K562 (cell line): Measurements from ENCODE around the gene PRDM1. TPM values are rescaled to one million over a fixed set of nuclear protein-coding genes. Genes with fewer than 3 reads are reported as not detected.

ENCODE experiments used
- CREB1 ChIP-seq, 2 experiments: sonication (generic) in 1 of 2; formaldehyde crosslinking in 1 of 2; IDR thresholded peaks; 2 replicates each; pipeline versions ENCODE4 v1.6.1 to v1.8.0; 2012 to 2022; ENCODE audit warnings: inconsistent platforms in 1 of 2, mild to moderate bottlenecking in 1 of 2, missing genetic modification reagents in 1 of 2, moderate library complexity in 1 of 2
- ETV1 ChIP-seq: fragments of 450-650 bp; conservative IDR thresholded peaks from 2 replicates; pipeline ENCODE4 v1.6.1; 2016; ENCODE audit warnings: missing genetic modification characterization, control low read depth, low read depth, missing compliant biosample characterization
- IFI16 ChIP-seq: fragments of 250-450 bp; sonication (Bioruptor Pico); IDR thresholded peaks from 2 replicates; pipeline ENCODE4 v2.1.2; 2022; ENCODE audit warnings: mild to moderate bottlenecking, inconsistent platforms
- L3MBTL2 ChIP-seq: fragments of 450-650 bp; IDR thresholded peaks from 2 replicates; pipeline ENCODE4 v1.6.1; 2016; ENCODE audit warnings: mild to moderate bottlenecking, moderate library complexity
- NR2F6 ChIP-seq: fragments of 450-650 bp; formaldehyde crosslinking; IDR thresholded peaks from 2 replicates; pipeline ENCODE4 v1.4.0; 2020; ENCODE audit warnings: mild to moderate bottlenecking
- NR4A1 ChIP-seq, 2 experiments: fragments of 250-450 bp in 1 of 2; fragments of 450-650 bp in 1 of 2; sonication (Bioruptor Pico) in 1 of 2; IDR thresholded peaks; 2 replicates each; pipeline versions ENCODE4 v1.4.0 to v1.6.1; 2016 to 2020; ENCODE audit warnings: mild to moderate bottlenecking in 2 of 2, missing compliant biosample characterization in 1 of 2, missing genetic modification characterization in 1 of 2, moderate library complexity in 1 of 2
- PKNOX1 ChIP-seq: fragments of 450-650 bp; IDR thresholded peaks from 2 replicates; pipeline ENCODE4 v1.6.1; 2016
- POLR3G ChIP-seq: IDR thresholded peaks from 2 replicates; pipeline ENCODE4 v1.6.1; 2011; ENCODE audit not compliant: insufficient read length, insufficient replicate concordance; ENCODE audit errors: extremely low read depth
- PTTG1 ChIP-seq: fragments of 450-650 bp; IDR thresholded peaks from 2 replicates; pipeline ENCODE4 v1.6.1; 2016; ENCODE audit warnings: low read depth, mild to moderate bottlenecking, missing genetic modification characterization, missing compliant biosample characterization
- RFX5 ChIP-seq: IDR thresholded peaks from 2 replicates; pipeline ENCODE4 v1.6.1; 2011; ENCODE audit warnings: low read depth, mild to moderate bottlenecking, improper control_type of control experiment, low read length
- TAF1 ChIP-seq: IDR thresholded peaks from 2 replicates; pipeline ENCODE4 v1.6.1; 2011; ENCODE audit warnings: mild to moderate bottlenecking, low read length, moderate library complexity; ENCODE audit not compliant: insufficient read depth, control insufficient read depth, severe bottlenecking; ENCODE audit errors: extremely low read depth
- TBL1XR1 ChIP-seq, 2 experiments: IDR thresholded peaks; 2 replicates each; pipeline ENCODE4 v1.6.1; 2012; ENCODE audit warnings: improper control_type of control experiment in 2 of 2, low read length in 2 of 2, mild to moderate bottlenecking in 1 of 2
- THRB ChIP-seq: fragments of 450-650 bp; formaldehyde crosslinking; conservative IDR thresholded peaks from 2 replicates; pipeline ENCODE4 v1.4.0; 2022; ENCODE audit warnings: mild to moderate bottlenecking, missing genetic modification characterization
- ZNF12 ChIP-seq: sonication (generic); formaldehyde crosslinking; IDR thresholded peaks from 2 replicates; pipeline ENCODE4 v1.4.0; 2020; ENCODE audit warnings: mild to moderate bottlenecking, missing genetic modification reagents
- ZNF316 ChIP-seq: fragments of 450-650 bp; IDR thresholded peaks from 2 replicates; pipeline ENCODE4 v1.6.1; 2016
- ZNF407 ChIP-seq: fragments of 450-650 bp; IDR thresholded peaks from 2 replicates; pipeline ENCODE4 v1.6.1; 2016; ENCODE audit warnings: low read depth
- ZNF75A ChIP-seq: fragments of 450-650 bp; formaldehyde crosslinking; IDR thresholded peaks from 2 replicates; pipeline ENCODE4 v1.4.0; 2020; ENCODE audit warnings: mild to moderate bottlenecking
- ZNF764 ChIP-seq: fragments of 250-450 bp; sonication (Bioruptor Pico); IDR thresholded peaks from 2 replicates; pipeline ENCODE4 v1.4.0; 2020; ENCODE audit warnings: low read depth, mild to moderate bottlenecking, moderate library complexity
- polyA plus RNA-seq, 8 experiments: library from polyadenylated mRNA; depleted of rRNA in 4 of 8; stranded (reverse) in 5 of 8; unstranded in 3 of 8; fragments of >200 nt; fragmentation: Nextera tagmentation in 2 of 8; fragmentation: Illumina TruSeq in 1 of 8; extraction: Ambion mirVana in 2 of 8; extraction: Trizol in 1 of 8; gene quantifications; 2 replicates each; pipeline versions ENCODE4 v1.2.1 to v1.2.3, GENCODE V29; 2011 to 2014; ENCODE audit warnings: inconsistent platforms in 1 of 8, missing spikeins in 1 of 8
- total RNA-seq, 7 experiments: library from RNA; depleted of rRNA in 6 of 7; stranded (reverse); fragments of >200 nt in 6 of 7; fragmentation: Illumina TruSeq in 2 of 7; extraction: Trizol in 2 of 7; gene quantifications; 2 replicates each; pipeline versions ENCODE4 v1.2.1 to v1.2.3, GENCODE V29; 2011 to 2021; ENCODE audit warnings: low replicate concordance in 1 of 7

Gene PRDM1
- total and polyA plus RNA-seq, 9 of the 15 experiments (the other 6 are each of a cell fraction or from before 2014, with no cell fraction given): 0.09 to 0.89 (median 0.27) TPM

- TF ChIP-seq ZNF407: no peak
- TF ChIP-seq L3MBTL2: peak; percentile 35; the same call in 1 of the 2 replicates
- no peak for TF ChIP-seq ZNF75A
- no peak for TF ChIP-seq ZNF12 (CRISPR knock-in tag)
- TF ChIP-seq ETV1 (tag): peak; percentile 65
- no peak for TF ChIP-seq NR4A1 (CRISPR knock-in tag; IDR thresholded peaks at IDR 0.05)
- TF ChIP-seq NR4A1 (tag; IDR thresholded peaks at IDR 0.05): no peak
- TF ChIP-seq POLR3G: no peak
- no peak for TF ChIP-seq NR2F6 (CRISPR knock-in tag)
- TF ChIP-seq THRB (CRISPR knock-in tag): no peak
- no peak for TF ChIP-seq ZNF316
- TF ChIP-seq ZNF764 (CRISPR knock-in tag): no peak
- TF ChIP-seq CREB1 (IDR thresholded peaks at IDR 0.05): no peak
- TF ChIP-seq CREB1 (CRISPR knock-in tag; IDR thresholded peaks at IDR 0.05): no peak
- no peak for TF ChIP-seq PTTG1 (tag)
- no peak for TF ChIP-seq IFI16 (CRISPR knock-in tag)
- no peak; a peak in 1 of 4 replicates for TF ChIP-seq TBL1XR1 (IDR thresholded peaks at IDR 0.05; ENCODE audit: low read length in 2 of 2)
- TF ChIP-seq PKNOX1: peak; percentile 57; the same call in 1 of the 2 replicates
- no peak for TF ChIP-seq RFX5
- no peak for TF ChIP-seq TAF1
These were observed 69.2 kb downstream of the PRDM1 start (continued) for GRCh38 chr6:106155219-106155830.
